DOHH2 (cell line): ENCODE measurements around the gene OTX2.

Source experiments
- H3F3A ChIP-seq: fragments of 200-600 bp; sonication (generic), shearing (Covaris generic); 2 replicates; pipeline ENCODE4 v1.6.0; 2016; ENCODE audit warnings: antibody characterized with exemption, mild to moderate bottlenecking; ENCODE audit not compliant: control insufficient read depth, insufficient read depth
- H3K27ac ChIP-seq: fragments of 200-600 bp; sonication (generic); 2 replicates; pipeline ENCODE4 v1.5.1; 2014; ENCODE audit warnings: low read depth, mild to moderate bottlenecking, low read length, moderate library complexity
- H3K27me3 ChIP-seq: fragments of 200-600 bp; sonication (generic); 2 replicates; pipeline ENCODE4 v1.6.1; 2014; ENCODE audit warnings: mild to moderate bottlenecking, low read length, mixed read lengths; ENCODE audit not compliant: control insufficient read depth
- H3K36me3 ChIP-seq: fragments of 200-600 bp; sonication (generic); 2 replicates; pipeline ENCODE4 v1.6.1; 2014; ENCODE audit warnings: mild to moderate bottlenecking, low read length, moderate library complexity, mixed read lengths; ENCODE audit not compliant: control insufficient read depth
- H3K4me1 ChIP-seq: fragments of 200-600 bp; sonication (generic); 2 replicates; pipeline ENCODE4 v1.6.1; 2014; ENCODE audit warnings: mild to moderate bottlenecking, low read length, mixed read lengths; ENCODE audit not compliant: control insufficient read depth
- H3K4me2 ChIP-seq: fragments of 200-600 bp; sonication (generic); 2 replicates; pipeline ENCODE4 v1.6.0; 2014; ENCODE audit warnings: mild to moderate bottlenecking, low read length, moderate library complexity
- H3K4me3 ChIP-seq: fragments of 200-600 bp; sonication (generic); 2 replicates; pipeline ENCODE4 v1.5.1; 2014; ENCODE audit warnings: mild to moderate bottlenecking, low read length, mixed read lengths
- H3K79me2 ChIP-seq: fragments of 200-600 bp; sonication (generic); 2 replicates; pipeline ENCODE4 v1.6.1; 2014; ENCODE audit warnings: mild to moderate bottlenecking, low read length, mixed read lengths; ENCODE audit not compliant: control insufficient read depth
- H3K9me2 ChIP-seq: fragments of 200-600 bp; sonication (generic); replicated peaks from 2 replicates; pipeline ENCODE4 v1.6.1; 2014; ENCODE audit warnings: mild to moderate bottlenecking, low read length, mixed read lengths; ENCODE audit not compliant: control insufficient read depth
- H3K9me3 ChIP-seq: fragments of 200-600 bp; sonication (generic); 2 replicates; pipeline ENCODE4 v1.6.1; 2014; ENCODE audit warnings: antibody characterized with exemption, low read length, mixed read lengths; ENCODE audit not compliant: control insufficient read depth, insufficient read depth
- H4K20me1 ChIP-seq: fragments of 200-600 bp; sonication (generic); 2 replicates; pipeline ENCODE4 v1.6.0; 2014; ENCODE audit warnings: low read depth, mild to moderate bottlenecking, antibody characterized with exemption, low read length, moderate library complexity; ENCODE audit not compliant: control insufficient read depth, insufficient read depth
- CTCF ChIP-seq: fragments of 200-600 bp; sonication (generic); IDR thresholded peaks from one replicate; pipeline ENCODE4 v1.5.1; 2014; ENCODE audit warnings: antibody characterized with exemption, mild to moderate bottlenecking, low read depth, low read length; ENCODE audit not compliant: poor library complexity, severe bottlenecking
- EZH2phosphoT487 ChIP-seq: fragments of 200-600 bp; sonication (generic); IDR thresholded peaks from 2 replicates; pipeline ENCODE4 v1.6.1; 2017; ENCODE audit warnings: borderline replicate concordance, mild to moderate bottlenecking, antibody characterized with exemption, low read length, moderate library complexity, mixed read lengths

The OTX2 gene

GRCh38 chr14:56805992-56806727 is 4.1 kb downstream of the OTX2 start:
- Histone ChIP-seq H4K20me1 (no peaks in the 10 kb centered on the region), H3K4me2 (no peak overlapping the region), H3K9me2 (no peaks in the 10 kb centered on the region), H3K4me1 (no peaks in the 10 kb centered on the region), H3K79me2 (no peaks in the 10 kb centered on the region), H3K4me3 (no peak overlapping the region), H3K9me3 (no peaks in the 10 kb centered on the region), H3F3A (no peaks in the 10 kb centered on the region), H3K27me3 (no peaks in the 10 kb centered on the region), H3K27ac (no peak overlapping the region), H3K36me3 (no peaks in the 10 kb centered on the region)
- no peak for TF ChIP-seq CTCF
- TF ChIP-seq EZH2phosphoT487 = no peak

- H3K36me3 ChIP-seq = no peaks in the 10 kb centered on the region
- no peaks in the 10 kb centered on the region for H3K27me3 ChIP-seq
- H3K4me3 ChIP-seq = no peak overlapping the region
- no peak for TF ChIP-seq EZH2phosphoT487
- TF ChIP-seq CTCF = no peak
- H3K79me2 ChIP-seq = no peaks in the 10 kb centered on the region
- H3K9me2 ChIP-seq = no peaks in the 10 kb centered on the region
- no peaks in the 10 kb centered on the region for H3F3A ChIP-seq
- H3K4me2 ChIP-seq = no peak overlapping the region
- H3K9me3 ChIP-seq = no peaks in the 10 kb centered on the region
- no peaks in the 10 kb centered on the region for H3K4me1 ChIP-seq
- H4K20me1 ChIP-seq = no peaks in the 10 kb centered on the region
- no peak overlapping the region for H3K27ac ChIP-seq
These were observed 4.9 kb downstream of the OTX2 start for GRCh38 chr14:56805201-56805991.

- Histone ChIP-seq H3F3A (no peaks in the 10 kb centered on the region), H3K4me2 (no peak overlapping the region), H3K27ac (no peak overlapping the region), H3K4me3 (no peak overlapping the region), H3K27me3 (no peaks in the 10 kb centered on the region), H3K9me3 (no peaks in the 10 kb centered on the region), H3K4me1 (no peaks in the 10 kb centered on the region), H3K9me2 (no peaks in the 10 kb centered on the region), H4K20me1 (no peaks in the 10 kb centered on the region), H3K36me3 (no peaks in the 10 kb centered on the region), H3K79me2 (no peaks in the 10 kb centered on the region)
- TF ChIP-seq EZH2phosphoT487 = no peak
- no peak for TF ChIP-seq CTCF
These were observed 6.3 kb downstream of the OTX2 start for GRCh38 chr14:56803816-56804535.
